ENCODE results near the gene FOXK2. TPM values are rescaled to one million over a fixed set of nuclear protein-coding genes. Genes with fewer than 3 reads are reported as not detected.

The FOXK2 gene
- total and polyA plus RNA-seq, 4 donors = 23.4 to 59.8 (median 33.4) TPM

DNA sequence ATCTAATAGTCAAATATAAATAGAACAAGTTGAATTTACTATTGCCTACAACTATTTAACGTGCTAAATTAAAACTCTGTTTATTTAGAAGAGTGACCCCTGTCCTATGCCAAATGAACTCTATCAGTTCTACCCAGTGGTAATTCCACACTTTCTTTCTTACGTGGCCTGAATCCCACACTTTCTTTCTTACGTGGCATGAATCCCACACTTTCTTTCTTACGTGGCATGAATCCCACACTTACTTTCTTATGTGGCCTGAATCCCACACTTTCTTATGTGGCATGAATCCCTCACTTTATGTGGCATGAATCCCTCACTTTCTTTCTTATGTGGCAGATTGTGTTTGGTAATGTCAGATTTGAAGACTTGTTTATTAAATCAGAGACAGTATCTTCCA is 6.2 kb downstream of the FOXK2 start:
- no peak overlapping the region for H3K4me3 ChIP-seq
- TF ChIP-seq, protein P1, sequence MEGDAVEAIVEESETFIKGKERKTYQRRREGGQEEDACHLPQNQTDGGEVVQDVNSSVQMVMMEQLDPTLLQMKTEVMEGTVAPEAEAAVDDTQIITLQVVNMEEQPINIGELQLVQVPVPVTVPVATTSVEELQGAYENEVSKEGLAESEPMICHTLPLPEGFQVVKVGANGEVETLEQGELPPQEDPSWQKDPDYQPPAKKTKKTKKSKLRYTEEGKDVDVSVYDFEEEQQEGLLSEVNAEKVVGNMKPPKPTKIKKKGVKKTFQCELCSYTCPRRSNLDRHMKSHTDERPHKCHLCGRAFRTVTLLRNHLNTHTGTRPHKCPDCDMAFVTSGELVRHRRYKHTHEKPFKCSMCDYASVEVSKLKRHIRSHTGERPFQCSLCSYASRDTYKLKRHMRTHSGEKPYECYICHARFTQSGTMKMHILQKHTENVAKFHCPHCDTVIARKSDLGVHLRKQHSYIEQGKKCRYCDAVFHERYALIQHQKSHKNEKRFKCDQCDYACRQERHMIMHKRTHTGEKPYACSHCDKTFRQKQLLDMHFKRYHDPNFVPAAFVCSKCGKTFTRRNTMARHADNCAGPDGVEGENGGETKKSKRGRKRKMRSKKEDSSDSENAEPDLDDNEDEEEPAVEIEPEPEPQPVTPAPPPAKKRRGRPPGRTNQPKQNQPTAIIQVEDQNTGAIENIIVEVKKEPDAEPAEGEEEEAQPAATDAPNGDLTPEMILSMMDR (IDR thresholded peaks at IDR 0.05; ENCODE audit: control extremely low read depth, extremely low read depth) = no peak
- 65 to 74% methylated on average over 4 of the region's 4 CpGs for WGBS, 2 donors
- no peaks in the 10 kb centered on the region for H3K27me3 ChIP-seq (ENCODE audit: control insufficient read depth in 3 of 3, insufficient read depth in 3 of 3, low read length in 2 of 3)
- no peaks in the 10 kb centered on the region for H3K9me3 ChIP-seq (ENCODE audit: control insufficient read depth in 4 of 4, insufficient read depth in 3 of 4, low read length in 3 of 4)
- H3K4me1 ChIP-seq (ENCODE audit: control insufficient read depth in 5 of 5, insufficient read depth in 5 of 5, low read length in 5 of 5) = peaks cover under 1 to 17% (median 7%) of the 10 kb centered on the region in 5 donors
- DNase-seq (no peak), ATAC-seq (ENCODE audit: insufficient read depth, low FRiP score) (no peak)
- H3K27ac ChIP-seq (ENCODE audit: low read depth in 1 of 2, low read length in 1 of 2) = no peak overlapping the region
- no peak overlapping the region for H3K9ac ChIP-seq (ENCODE audit: insufficient read depth in 1 of 2, low read length in 2 of 2)
- H3K36me3 ChIP-seq (ENCODE audit: control insufficient read depth in 4 of 4, insufficient read depth in 4 of 4, low read length in 4 of 4) = peaks cover 0 to 2% (median 0%) of the 10 kb centered on the region in 4 donors

DNA sequence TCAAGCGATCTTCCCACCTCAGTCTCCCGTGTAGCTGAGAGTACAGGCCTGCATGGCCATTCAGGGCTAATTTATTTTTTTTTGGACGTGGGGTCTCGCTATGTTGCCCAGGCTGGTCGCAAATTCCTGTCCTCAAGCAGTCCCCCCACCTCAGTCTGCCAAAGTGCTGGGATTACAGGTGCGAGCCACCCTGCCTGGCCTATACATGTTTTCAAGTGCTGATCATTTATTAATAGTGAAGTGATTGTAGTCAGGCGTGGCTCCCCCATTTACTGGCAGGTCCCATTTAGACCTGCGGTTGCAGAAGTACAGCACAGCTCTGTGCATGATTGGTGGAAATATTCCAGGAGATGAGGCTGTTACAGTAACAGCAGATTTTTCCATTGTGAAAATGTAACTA is 8.4 kb downstream of the FOXK2 start:
- Histone ChIP-seq H3K9ac (ENCODE audit: insufficient read depth in 1 of 2, low read length in 2 of 2) (no peak overlapping the region), H3K4me1 (ENCODE audit: control insufficient read depth in 5 of 5, insufficient read depth in 5 of 5, low read length in 5 of 5) (peaks cover 2 to 19% (median 13%) of the 10 kb centered on the region in 5 donors), H3K36me3 (ENCODE audit: control insufficient read depth in 4 of 4, insufficient read depth in 4 of 4, low read length in 4 of 4) (peaks cover 0 to 2% (median 0%) of the 10 kb centered on the region in 4 donors), H3K4me3 (no peak overlapping the region), H3K9me3 (ENCODE audit: control insufficient read depth in 4 of 4, insufficient read depth in 3 of 4, low read length in 3 of 4) (peaks cover 0 to 1% (median 0%) of the 10 kb centered on the region in 4 donors), H3K27me3 (ENCODE audit: control insufficient read depth in 3 of 3, insufficient read depth in 3 of 3, low read length in 2 of 3) (no peaks in the 10 kb centered on the region), H3K27ac (ENCODE audit: low read depth in 1 of 2, low read length in 1 of 2) (peak overlapping the region in 1 of 2 donors; percentile 28)
- TF ChIP-seq, protein P1 (IDR thresholded peaks at IDR 0.05; ENCODE audit: control extremely low read depth, extremely low read depth) = no peak
- DNase-seq = no peak
- WGBS, 2 donors = 76 to 83% methylated on average over 8 of the region's 8 CpGs
- no peak for ATAC-seq (ENCODE audit: insufficient read depth, low FRiP score)

DNA sequence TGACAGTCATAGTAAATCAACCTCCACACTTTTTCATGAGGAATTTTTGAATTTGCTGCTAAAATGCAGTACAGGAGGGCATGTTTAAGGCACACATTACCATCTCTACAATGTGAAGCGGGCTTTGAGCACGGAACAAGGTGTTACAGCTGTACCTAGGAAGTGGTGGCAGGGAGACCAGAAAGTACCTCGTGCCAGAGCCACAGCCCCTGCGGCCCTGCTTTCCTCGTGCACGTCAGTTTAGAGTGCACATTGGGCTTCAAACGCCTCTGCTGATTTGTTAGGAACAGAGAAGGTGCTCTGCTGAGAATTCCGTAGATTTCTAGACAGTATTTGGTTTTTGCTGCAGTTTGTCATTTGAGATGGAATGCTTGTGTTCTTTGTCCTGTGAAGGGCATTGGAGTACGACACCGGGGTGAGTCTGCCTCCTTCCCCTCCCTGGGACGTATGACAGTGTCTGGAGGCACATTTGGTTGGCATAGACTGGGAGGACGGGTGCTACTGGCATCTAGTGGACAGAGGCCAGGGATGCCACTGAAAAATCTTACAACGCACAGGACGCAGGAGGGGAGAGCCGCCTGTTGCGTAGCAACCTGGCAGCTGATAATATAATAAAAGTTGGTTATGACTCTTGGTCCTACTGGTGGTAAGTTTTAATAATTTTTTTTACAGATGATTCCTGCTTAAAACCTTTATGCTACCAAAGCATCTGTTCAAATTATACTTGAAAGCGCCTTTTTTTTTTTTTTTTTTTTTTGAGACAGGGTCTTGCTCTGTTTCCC is 9.1 kb downstream of the FOXK2 start:
- WGBS, 2 donors = 39 to 59% methylated on average over 17 of the region's 17 CpGs
- Histone ChIP-seq H3K27ac (ENCODE audit: low read depth in 1 of 2, low read length in 1 of 2) (peak overlapping the region; percentile 76 to 89), H3K4me1 (ENCODE audit: control insufficient read depth in 5 of 5, insufficient read depth in 5 of 5, low read length in 5 of 5) (peaks cover 2 to 19% (median 13%) of the 10 kb centered on the region in 5 donors), H3K9ac (ENCODE audit: insufficient read depth in 1 of 2, low read length in 2 of 2) (peak overlapping the region in 1 of 2 donors; percentile 58), H3K36me3 (ENCODE audit: control insufficient read depth in 4 of 4, insufficient read depth in 4 of 4, low read length in 4 of 4) (peaks cover 0 to 2% (median 0%) of the 10 kb centered on the region in 4 donors), H3K9me3 (ENCODE audit: control insufficient read depth in 4 of 4, insufficient read depth in 3 of 4, low read length in 3 of 4) (peaks cover 0 to 1% (median 0%) of the 10 kb centered on the region in 4 donors), H3K27me3 (ENCODE audit: control insufficient read depth in 3 of 3, insufficient read depth in 3 of 3, low read length in 2 of 3) (no peaks in the 10 kb centered on the region), H3K4me3 (no peak overlapping the region)
- DNase-seq (peak in 1 of 3 donors; percentile 37), ATAC-seq (ENCODE audit: insufficient read depth, low FRiP score) (peak; percentile 66)
- TF ChIP-seq, protein P1 (IDR thresholded peaks at IDR 0.05; ENCODE audit: control extremely low read depth, extremely low read depth) = peak; percentile 2

Measured in lung (tissue), 12 donors.